ENCODE measurements around the gene PPIL1.
A peak's percentile ranks its signal among the peaks of the same experiment; 100 is the strongest.
"Not testable (repeated sequence)": the region's sequence is repeated elsewhere in the genome, so short reads cannot be mapped to it uniquely, and the experiment has no call there.

Gene PPIL1

GRCh38 chr6:36874443-36875249 is at the start of gene PPIL1:
PPIL1 (minus strand) TSS chr6:36874803; CDS start chr6:36874772, 31 bp downstream.
- peak; percentile 86 to 89 for DNase-seq

- no peak for DNase-seq
These were observed 49.5 kb upstream of the PPIL1 start for GRCh38 chr6:36924131-36924530.

- DNase-seq, result no peak
These were observed 45.9 kb upstream of the PPIL1 start for GRCh38 chr6:36920546-36920945.

GRCh38 chr6:36920049-36920448 is 45.4 kb upstream of the PPIL1 start:
- no peak for DNase-seq

- DNase-seq, result no peak
These were observed 43.1 kb upstream of the PPIL1 start for GRCh38 chr6:36917541-36918193.

GRCh38 chr6:36916126-36916525 is 41.5 kb upstream of the PPIL1 start:
- no peak for DNase-seq

- no peak for DNase-seq
These were observed 41.0 kb upstream of the PPIL1 start for GRCh38 chr6:36915599-36915998.

- DNase-seq, result peak in 1 of 2 donors; percentile 47
These were observed 39.7 kb upstream of the PPIL1 start for GRCh38 chr6:36914227-36914794.

- DNase-seq, result no peak
These were observed 38.5 kb upstream of the PPIL1 start for GRCh38 chr6:36913082-36913481.

- peak; percentile 26 to 64 for DNase-seq
These were observed 38.0 kb upstream of the PPIL1 start for GRCh38 chr6:36912586-36912985.

GRCh38 chr6:36912030-36912454 is 37.4 kb upstream of the PPIL1 start:
- peak; percentile 9 to 31 for DNase-seq

- DNase-seq, result no peak
These were observed 34.1 kb upstream of the PPIL1 start for GRCh38 chr6:36908747-36909146.

- no peak for DNase-seq
These were observed 33.2 kb upstream of the PPIL1 start for GRCh38 chr6:36907781-36908180.

GRCh38 chr6:36906539-36907325 is 32.1 kb upstream of the PPIL1 start:
- DNase-seq, result no peak

- DNase-seq, result no peak
These were observed 30.3 kb upstream of the PPIL1 start for GRCh38 chr6:36904851-36905393.

- no peak for DNase-seq
These were observed 29.5 kb upstream of the PPIL1 start for GRCh38 chr6:36904114-36904513.

- DNase-seq, result peak in 1 of 2 donors; percentile 41
These were observed 23.0 kb upstream of the PPIL1 start for GRCh38 chr6:36897609-36898008.

- DNase-seq, result no peak
These were observed 19.7 kb upstream of the PPIL1 start for GRCh38 chr6:36893976-36894932.

GRCh38 chr6:36891153-36891552 is 16.6 kb upstream of the PPIL1 start:
- DNase-seq, result not testable (repeated sequence)

- DNase-seq, result no peak
These were observed 15.6 kb upstream of the PPIL1 start for GRCh38 chr6:36890112-36890663.
